Gastroesophageal sphincter (tissue), 4 donors: Measurements from ENCODE around the gene ABRACL. TPM values are rescaled to one million over a fixed set of nuclear protein-coding genes. Genes with fewer than 3 reads are reported as not detected.

Experiments
- ATAC-seq: fragments of 150-250 bp; one replicate; pipeline ENCODE4 v1.9.1; 2016; ENCODE audit warnings: mild to moderate bottlenecking, moderate library complexity
- H3K27ac ChIP-seq, 4 donors: fragments of 200-600 bp; sonication (generic) in 3 of 4; 1 replicate in 3 of 4; 2 replicates in 1 of 4; pipeline ENCODE4 v1.5.1; 2016 to 2019
- H3K27me3 ChIP-seq: fragments of 200-600 bp; sonication (generic); one replicate; pipeline ENCODE4 v1.5.1; 2019
- H3K36me3 ChIP-seq, 2 donors: fragments of 200-600 bp; sonication (generic); one replicate each; pipeline ENCODE4 v1.5.1; 2019; ENCODE audit warnings: control low read depth in 1 of 2
- H3K4me1 ChIP-seq, 3 donors: fragments of 200-600 bp; sonication (generic); 1 replicate in 2 of 3; 2 replicates in 1 of 3; pipeline ENCODE4 v1.5.1; 2016 to 2019; ENCODE audit warnings: control low read depth in 2 of 3
- H3K4me3 ChIP-seq, 2 donors: fragments of 200-600 bp; sonication (generic); one replicate each; pipeline ENCODE4 v1.5.1; 2019; ENCODE audit warnings: mild to moderate bottlenecking in 1 of 2, moderate library complexity in 1 of 2
- H3K9me3 ChIP-seq, 3 donors: fragments of 200-600 bp; sonication (generic); one replicate each; pipeline ENCODE4 v1.5.1; 2017 to 2019; ENCODE audit warnings: control low read depth in 2 of 3
- CTCF ChIP-seq, 4 experiments: fragments of 200-600 bp in 2 of 4; fragments of 450-650 bp in 2 of 4; sonication (generic) in 1 of 4; IDR thresholded peaks; one replicate each; pipeline ENCODE4 v1.5.1; 2017 to 2019; ENCODE audit warnings: antibody characterized with exemption in 4 of 4, mild to moderate bottlenecking in 2 of 4, moderate library complexity in 2 of 4
- EP300 ChIP-seq: sonication (generic); formaldehyde crosslinking; IDR thresholded peaks from one replicate; pipeline ENCODE4 v1.6.1; 2017; ENCODE audit warnings: antibody characterized with exemption, mild to moderate bottlenecking
- POLR2A ChIP-seq, 2 donors: fragments of 450-650 bp; IDR thresholded peaks; one replicate each; pipeline ENCODE4 v1.6.1; 2017; ENCODE audit warnings: antibody characterized with exemption in 2 of 2, mild to moderate bottlenecking in 2 of 2, moderate library complexity in 1 of 2
- POLR2AphosphoS5 ChIP-seq: sonication (generic); formaldehyde crosslinking; IDR thresholded peaks from one replicate; pipeline ENCODE4 v1.6.1; 2017; ENCODE audit warnings: antibody characterized with exemption
- WGBS, 2 donors: methylation state at CpG; one replicate each; pipeline ENCODE4 v1.1.5; 2018; ENCODE audit warnings: low coverage in 1 of 2; 5-methylcytosine and 5-hydroxymethylcytosine counted together
- total RNA-seq, 4 donors: library from RNA; depleted of rRNA; stranded (reverse); fragments of >200 nt; gene quantifications; one replicate each; pipeline ENCODE4 v1.1.0, GENCODE V29; 2016

Gene ABRACL
- total RNA-seq, 4 donors from 2014 or later, result 0.78 to 11.9 (median 8.4) TPM

- no peak overlapping the region for H3K27ac ChIP-seq
- no peak for ATAC-seq
- H3K4me1 ChIP-seq, result peaks cover 0 to 5% (median 0%) of the 10 kb centered on the region in 3 donors
- H3K27me3 ChIP-seq, result peaks cover 3% of the 10 kb centered on the region
- no peaks in the 10 kb centered on the region for H3K9me3 ChIP-seq
- no peak overlapping the region for H3K4me3 ChIP-seq
- no peak for TF ChIP-seq POLR2AphosphoS5
- no peak for TF ChIP-seq POLR2A (IDR thresholded peaks at IDR 0.05)
- no peak for TF ChIP-seq EP300
- TF ChIP-seq CTCF (IDR thresholded peaks at IDR 0.05), result no peak
- 69 to 81% methylated on average over 3 of the region's 3 CpGs for WGBS, 2 donors
- no peaks in the 10 kb centered on the region for H3K36me3 ChIP-seq
Measured at GRCh38 chr6:139011980-139012379, 16.6 kb upstream of the ABRACL start.

GRCh38 chr6:139013185-139013800 is 15.3 kb upstream of the ABRACL start:
- 83% methylated on average over 1 of the region's 4 CpGs; no CpG with 5 or more reads in 1 of the 2 donors for WGBS, 2 donors
- H3K4me1 ChIP-seq, result peaks cover 0 to 11% (median 0%) of the 10 kb centered on the region in 3 donors
- H3K36me3 ChIP-seq, result no peaks in the 10 kb centered on the region
- H3K9me3 ChIP-seq, result no peaks in the 10 kb centered on the region
- TF ChIP-seq POLR2A (IDR thresholded peaks at IDR 0.05) (no peak), EP300 (no peak), POLR2AphosphoS5 (no peak), CTCF (IDR thresholded peaks at IDR 0.05) (no peak)
- H3K4me3 ChIP-seq, result no peak overlapping the region
- no peak overlapping the region for H3K27ac ChIP-seq
- peaks cover 3% of the 10 kb centered on the region for H3K27me3 ChIP-seq
- ATAC-seq, result no peak

- TF ChIP-seq CTCF (IDR thresholded peaks at IDR 0.05) (no peak), POLR2A (IDR thresholded peaks at IDR 0.05) (no peak), POLR2AphosphoS5 (no peak), EP300 (no peak)
- Histone ChIP-seq H3K9me3 (no peaks in the 10 kb centered on the region), H3K27ac (no peak overlapping the region), H3K4me1 (peaks cover 0 to 11% (median 0%) of the 10 kb centered on the region in 3 donors), H3K27me3 (peaks cover 3% of the 10 kb centered on the region), H3K4me3 (no peak overlapping the region), H3K36me3 (no peaks in the 10 kb centered on the region)
- whole genome bisulfite sequencing, 2 donors, result 90 to 100% methylated on average over 3 of the region's 3 CpGs
- no peak for ATAC-seq
Measured at GRCh38 chr6:139014945-139015344, 13.6 kb upstream of the ABRACL start.

GRCh38 chr6:139016337-139017213 is 12.0 kb upstream of the ABRACL start:
- WGBS, 2 donors, result 60 to 70% methylated on average over 3 to 6 of the region's 7 CpGs
- Histone ChIP-seq H3K9me3 (no peaks in the 10 kb centered on the region), H3K36me3 (no peaks in the 10 kb centered on the region), H3K27ac (peak overlapping the region in 1 of 4 donors; percentile 14), H3K4me3 (no peak overlapping the region), H3K27me3 (peaks cover under 1% of the 10 kb centered on the region), H3K4me1 (peaks cover 0 to 11% (median 0%) of the 10 kb centered on the region in 3 donors)
- TF ChIP-seq POLR2A (IDR thresholded peaks at IDR 0.05) (no peak), EP300 (no peak), CTCF (IDR thresholded peaks at IDR 0.05) (no peak), POLR2AphosphoS5 (no peak)
- ATAC-seq, result no peak
